GM12878 (cell line): ENCODE data around the gene FDXR. TPM values are rescaled to one million over a fixed set of nuclear protein-coding genes. Genes with fewer than 3 reads are reported as not detected.

Experiments used
- ATAC-seq: fragments of 200-7000 bp; cut with Tn5 transposase; 3 replicates; pipeline ENCODE4 v1.9.1; 2020; ENCODE audit warnings: mild to moderate bottlenecking, moderate library complexity
- BruUV-seq: library from RNA; stranded (reverse); fragments of 400-500 nt; replicated peaks from 2 replicates; lab custom pipeline; 2021; lab: Mats Ljungman, UMichigan
- CTCF ChIA-PET: fragments of 300-600 bp; sonication (Branson Sonifier 250); formaldehyde crosslinking; extraction: SDS; loops from one replicate; lab custom pipeline; 2021; ENCODE audit warnings: inconsistent platforms; lab: Yijun Ruan, JAX
- POLR2A ChIA-PET: fragments of 350-600 bp; formaldehyde crosslinking; extraction: SDS; loops from one replicate; lab custom pipeline; 2021; ENCODE audit warnings: inconsistent platforms; lab: Charles Lee
- RAD21 ChIA-PET: fragments of 300-600 bp; sonication (Branson Sonifier 250); formaldehyde crosslinking; loops from one replicate; lab custom pipeline; 2023; ENCODE audit warnings: antibody characterized with exemption; ENCODE audit not compliant: unreplicated experiment; lab: Charles Lee
- SMC1A ChIA-PET: fragments of 300-600 bp; sonication (Branson Sonifier 250); formaldehyde crosslinking; loops from one replicate; lab custom pipeline; 2023; ENCODE audit not compliant: unreplicated experiment, uncharacterized antibody; lab: Charles Lee
- DNase-seq: peaks from one replicate; pipeline ENCODE4 v3.0.0-alpha.2; 2011; ENCODE audit warnings: low read depth, low spot score
- FAIRE-seq: peaks from 3 replicates; lab custom pipeline; 2011; peaks lifted over from hg19 to GRCh38; lab: Jason Lieb, UNC
- H2AFZ ChIP-seq: 2 replicates; pipeline ENCODE4 v1.6.0; 2011; ENCODE audit warnings: low read depth, low read length, control low read depth; ENCODE audit not compliant: control insufficient read depth
- H3K27ac ChIP-seq: 2 replicates; pipeline ENCODE4 v1.5.1; 2011; ENCODE audit warnings: control low read depth; ENCODE audit not compliant: control insufficient read depth, insufficient read depth
- H3K27me3 ChIP-seq, 2 experiments: replicated peaks in 1 of 2; 2 replicates each; pipeline versions ENCODE4 v1.6.0 to v1.6.1; 2011; ENCODE audit warnings: low read length in 1 of 2; ENCODE audit not compliant: control insufficient read depth in 2 of 2, insufficient read depth in 2 of 2
- H3K36me3 ChIP-seq, 2 experiments: 2 replicates each; pipeline ENCODE4 v1.5.1; 2011; ENCODE audit warnings: low read length in 1 of 2; ENCODE audit not compliant: control insufficient read depth in 2 of 2, insufficient read depth in 2 of 2
- H3K4me1 ChIP-seq: 2 replicates; pipeline ENCODE4 v1.6.1; 2011; ENCODE audit warnings: mild to moderate bottlenecking, low read length, moderate library complexity, mixed read lengths; ENCODE audit not compliant: control insufficient read depth, insufficient read depth
- H3K4me2 ChIP-seq: 2 replicates; pipeline ENCODE4 v1.6.0; 2011; ENCODE audit warnings: control low read depth; ENCODE audit not compliant: control insufficient read depth, insufficient read depth
- H3K4me3 ChIP-seq: fragments of 200-600 bp; sonication (generic); 2 replicates; pipeline ENCODE4 v1.5.1; 2016
- H3K79me2 ChIP-seq: 2 replicates; pipeline ENCODE4 v1.6.0; 2011; ENCODE audit warnings: low read length; ENCODE audit not compliant: control insufficient read depth, insufficient read depth
- H3K9ac ChIP-seq: 2 replicates; pipeline ENCODE4 v1.8.0; 2011; ENCODE audit warnings: low read length, control low read depth, mixed read lengths; ENCODE audit not compliant: control insufficient read depth, insufficient read depth
- H3K9me3 ChIP-seq: replicated peaks from 3 replicates; pipeline ENCODE4 v1.5.1; 2011; ENCODE audit warnings: mild to moderate bottlenecking, low read length; ENCODE audit not compliant: control insufficient read depth, insufficient read depth
- H4K20me1 ChIP-seq: 2 replicates; pipeline ENCODE4 v1.6.0; 2011; ENCODE audit not compliant: control insufficient read depth, insufficient read depth
- CHD1 ChIP-seq: IDR thresholded peaks from 2 replicates; pipeline ENCODE4 v1.6.1; 2012; ENCODE audit warnings: low read depth, low read length, improper control_type of control experiment
- IRF4 ChIP-seq: IDR thresholded peaks from 2 replicates; pipeline ENCODE4 v1.6.1; 2011; ENCODE audit warnings: low read depth, low read length
- JUNB ChIP-seq: IDR thresholded peaks from 2 replicates; pipeline ENCODE4 v1.6.1; 2016; ENCODE audit warnings: antibody characterized with exemption, mild to moderate bottlenecking
- MTA3 ChIP-seq: IDR thresholded peaks from 2 replicates; pipeline ENCODE4 v1.6.1; 2012; ENCODE audit warnings: low read length, inconsistent platforms, borderline replicate concordance
- MYC ChIP-seq: IDR thresholded peaks from 2 replicates; pipeline ENCODE4 v1.6.1; 2011; ENCODE audit warnings: mild to moderate bottlenecking, low read length, moderate library complexity, inconsistent platforms; ENCODE audit not compliant: insufficient read depth, insufficient replicate concordance, insufficient read length, severe bottlenecking
- TARDBP ChIP-seq: IDR thresholded peaks from 2 replicates; pipeline ENCODE4 v1.6.1; 2016; ENCODE audit warnings: borderline replicate concordance
- TCF3 ChIP-seq: IDR thresholded peaks from 2 replicates; pipeline ENCODE4 v1.6.1; 2012; ENCODE audit warnings: low read depth, mild to moderate bottlenecking, low read length, borderline replicate concordance; ENCODE audit not compliant: insufficient read depth
- WGBS: methylation state at CpG from one replicate; pipeline ENCODE4 v1.1.6; 2016; ENCODE audit warnings: low lambda C conversion rate; ENCODE audit not compliant: insufficient replicate concordance, insufficient coverage; ENCODE audit errors: missing lambda C conversion rate; 5-methylcytosine and 5-hydroxymethylcytosine counted together
- in situ Hi-C: fragments of 300-500 bp; cut with MboI; formaldehyde crosslinking; loops from 9 replicates; pipeline ENCODE4 v1.14.3; 2018; ENCODE audit warnings: mixed read lengths
- intact Hi-C: fragments of 100-400 bp; cut with micrococcal nuclease; formaldehyde crosslinking; loops from one replicate; pipeline ENCODE4 v1.14.2; 2022; ENCODE audit not compliant: unreplicated experiment
- polyA plus RNA-seq, 11 experiments: library from polyadenylated mRNA; depleted of rRNA in 4 of 11; unstranded in 6 of 11; stranded (reverse) in 5 of 11; fragments of >200 nt; fragmentation: Nextera tagmentation in 4 of 11; fragmentation: Illumina TruSeq in 1 of 11; extraction: Ambion mirVana in 4 of 11; extraction: Trizol in 1 of 11; gene quantifications; 1 replicate in 1 of 11; 2 replicates in 10 of 11; pipeline versions ENCODE4 v1.2.1 to v1.2.3, GENCODE V29; 2011 to 2016; ENCODE audit warnings: inconsistent platforms in 2 of 11, missing spikeins in 2 of 11, low read depth in 1 of 11
- total RNA-seq, 4 experiments: library from RNA; depleted of rRNA in 3 of 4; stranded (reverse); fragments of >200 nt in 3 of 4; fragmentation: Illumina TruSeq in 1 of 4; extraction: Trizol in 1 of 4; gene quantifications; 2 replicates each; pipeline versions ENCODE4 v1.2.1 to v1.2.3, GENCODE V29; 2013 to 2021
- TF ChIP-seq, protein P1 (sequence below): IDR thresholded peaks from 2 replicates; pipeline ENCODE4 v1.6.1; 2011; ENCODE audit warnings: borderline replicate concordance, low read depth, mild to moderate bottlenecking, moderate library complexity, low read length; ENCODE audit not compliant: insufficient read depth, poor library complexity, severe bottlenecking

FDXR gene
- total and polyA plus RNA-seq, 10 of the 15 experiments (the other 5 are each of a cell fraction or from before 2014, with no cell fraction given), result 0.85 to 162 (median 48.2) TPM

DNA sequence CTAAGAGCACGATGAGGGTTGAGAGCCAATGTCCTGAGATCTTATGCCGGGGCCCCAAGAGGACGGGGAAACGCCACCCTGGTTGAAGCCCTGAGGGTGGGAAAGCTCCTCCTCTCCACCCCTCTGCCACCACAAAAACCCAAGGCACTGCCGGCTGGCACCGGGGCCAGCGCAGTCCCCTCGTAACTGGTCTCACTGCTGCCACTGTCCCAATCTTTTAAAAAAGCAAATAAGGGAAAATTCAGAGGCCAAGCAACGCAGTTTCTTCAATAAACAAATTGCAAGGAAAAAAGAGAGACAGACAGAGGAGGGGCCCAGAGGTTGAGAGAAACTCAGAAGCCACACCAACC, 19.8 kb downstream of the FDXR start:
- CTCF ChIA-PET, result no interaction called here

More for the DNA sequence above, 19.8 kb downstream of the FDXR start:
- 8% methylated on average over 9 of the region's 9 CpGs for WGBS
- H3K27ac ChIP-seq, result no peak overlapping the region
- no peaks in the 10 kb centered on the region for H3K4me1 ChIP-seq
- no peak for DNase-seq
- peaks cover 0 to 2% of the 10 kb centered on the region in 2 experiments for H3K27me3 ChIP-seq
- no peak for ATAC-seq
- intact Hi-C loops (no loop called here), in situ Hi-C loops (no loop called here)
- RAD21 ChIA-PET, result no interaction called here
- no peaks in the 10 kb centered on the region for H3K36me3 ChIP-seq
- SMC1A ChIA-PET, result no interaction called here
- no peaks in the 10 kb centered on the region for H3K9me3 ChIP-seq
- BruUV-seq, result no TSS peak
- peak overlapping the region; percentile 29; the same call in 1 of the 2 replicates for H2AFZ ChIP-seq
- POLR2A ChIA-PET, result no interaction called here
- H3K4me3 ChIP-seq, result no peak overlapping the region
- TF ChIP-seq MTA3, result no peak
- TF ChIP-seq JUNB, result no peak
- TF ChIP-seq, protein P1, sequence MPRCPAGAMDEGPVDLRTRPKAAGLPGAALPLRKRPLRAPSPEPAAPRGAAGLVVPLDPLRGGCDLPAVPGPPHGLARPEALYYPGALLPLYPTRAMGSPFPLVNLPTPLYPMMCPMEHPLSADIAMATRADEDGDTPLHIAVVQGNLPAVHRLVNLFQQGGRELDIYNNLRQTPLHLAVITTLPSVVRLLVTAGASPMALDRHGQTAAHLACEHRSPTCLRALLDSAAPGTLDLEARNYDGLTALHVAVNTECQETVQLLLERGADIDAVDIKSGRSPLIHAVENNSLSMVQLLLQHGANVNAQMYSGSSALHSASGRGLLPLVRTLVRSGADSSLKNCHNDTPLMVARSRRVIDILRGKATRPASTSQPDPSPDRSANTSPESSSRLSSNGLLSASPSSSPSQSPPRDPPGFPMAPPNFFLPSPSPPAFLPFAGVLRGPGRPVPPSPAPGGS, result no peak
- TF ChIP-seq CHD1, result no peak
- TF ChIP-seq TARDBP, result no peak
- TF ChIP-seq MYC, result no peak
- TF ChIP-seq IRF4, result no peak
- TF ChIP-seq TCF3, result no peak
- FAIRE-seq, result no peak
- no peak overlapping the region for H3K9ac ChIP-seq
- no peaks in the 10 kb centered on the region for H3K79me2 ChIP-seq
- H3K4me2 ChIP-seq, result peak overlapping the region; percentile 42; the same call in 1 of the 2 replicates
- no peaks in the 10 kb centered on the region for H4K20me1 ChIP-seq
